Peyer's patch (tissue), 4 donors: ENCODE data around the gene NOP53.

Source experiments
- CTCF ChIP-seq, 6 experiments: fragments of 450-650 bp in 4 of 6; fragments of 200-600 bp in 2 of 6; sonication (generic) in 1 of 6; IDR thresholded peaks; one replicate each; pipeline ENCODE4 v1.5.1; 2017 to 2019; ENCODE audit warnings: antibody characterized with exemption in 6 of 6, mild to moderate bottlenecking in 3 of 6, moderate library complexity in 1 of 6
- POLR2A ChIP-seq, 2 donors: fragments of 450-650 bp; IDR thresholded peaks; one replicate each; pipeline ENCODE4 v1.5.1; 2017; ENCODE audit warnings: antibody characterized with exemption in 2 of 2, mild to moderate bottlenecking in 2 of 2, moderate library complexity in 2 of 2

GRCh38 chr19:47755762-47756626 lies 10.6 kb downstream of the NOP53 start:
- no peak for TF ChIP-seq POLR2A (IDR thresholded peaks at IDR 0.05)
- no peak for TF ChIP-seq CTCF (IDR thresholded peaks at IDR 0.05)
